ENCODE results near the gene ME3. TPM values are rescaled to one million over a fixed set of nuclear protein-coding genes. Genes with fewer than 3 reads are reported as not detected.

Gene ME3
- total RNA-seq, 1 donor from 2014 or later, result 49.6 TPM

DNA sequence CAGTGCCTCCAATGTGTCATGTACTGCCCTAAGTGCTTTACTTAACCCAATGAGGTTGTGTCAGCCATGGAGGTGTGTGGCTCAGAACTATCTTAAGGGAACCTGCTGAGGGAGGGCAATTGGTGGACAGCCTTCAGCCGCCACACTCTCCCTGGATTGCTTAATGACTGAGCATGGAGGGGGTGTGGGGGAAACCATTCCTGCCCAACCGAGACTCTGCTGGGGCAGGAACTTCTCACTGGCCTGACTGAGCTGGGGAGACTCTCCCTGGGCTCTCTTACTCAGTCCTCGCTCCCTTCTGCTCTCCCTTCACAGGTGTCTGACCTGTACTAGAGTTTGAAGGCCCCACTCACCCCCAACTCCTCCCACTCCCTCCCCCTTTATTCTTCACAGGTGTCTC is 183.0 kb downstream of the ME3 start:
- H3K4me1 ChIP-seq, result peaks cover 6% of the 10 kb centered on the region
- no peak overlapping the region for H3K4me3 Mint-ChIP-seq
- H3K27ac Mint-ChIP-seq, result no peak overlapping the region
- no peaks in the 10 kb centered on the region for H3F3A ChIP-seq (ENCODE audit: low read depth)
- no peaks in the 10 kb centered on the region for H3K9me3 Mint-ChIP-seq
- H3K9ac ChIP-seq, result no peak overlapping the region
- no peaks in the 10 kb centered on the region for H3K36me3 ChIP-seq
- DNase-seq (ENCODE audit: low spot score), result no peak
- H3K4me3 ChIP-seq, result no peak overlapping the region
- H3K27me3 Mint-ChIP-seq (ENCODE audit: insufficient read depth, low read depth), result no peaks in the 10 kb centered on the region
- H2AFZ ChIP-seq (replicated peaks), result no peak overlapping the region
- H3K4me1 Mint-ChIP-seq, result peaks cover 4% of the 10 kb centered on the region
- no peaks in the 10 kb centered on the region for H4K20me1 ChIP-seq (ENCODE audit: low read depth)
- H3K79me2 ChIP-seq (ENCODE audit: low read depth), result no peaks in the 10 kb centered on the region
- no peaks in the 10 kb centered on the region for H3K36me3 Mint-ChIP-seq
- H3K27ac ChIP-seq, result no peak overlapping the region
- no peak overlapping the region for H3K4me2 ChIP-seq
- no peak for TF ChIP-seq EZH2 (IDR thresholded peaks at IDR 0.05)
- TF ChIP-seq EZH2phosphoT487 (IDR thresholded peaks at IDR 0.05), result no peak
- TF ChIP-seq, protein P1, sequence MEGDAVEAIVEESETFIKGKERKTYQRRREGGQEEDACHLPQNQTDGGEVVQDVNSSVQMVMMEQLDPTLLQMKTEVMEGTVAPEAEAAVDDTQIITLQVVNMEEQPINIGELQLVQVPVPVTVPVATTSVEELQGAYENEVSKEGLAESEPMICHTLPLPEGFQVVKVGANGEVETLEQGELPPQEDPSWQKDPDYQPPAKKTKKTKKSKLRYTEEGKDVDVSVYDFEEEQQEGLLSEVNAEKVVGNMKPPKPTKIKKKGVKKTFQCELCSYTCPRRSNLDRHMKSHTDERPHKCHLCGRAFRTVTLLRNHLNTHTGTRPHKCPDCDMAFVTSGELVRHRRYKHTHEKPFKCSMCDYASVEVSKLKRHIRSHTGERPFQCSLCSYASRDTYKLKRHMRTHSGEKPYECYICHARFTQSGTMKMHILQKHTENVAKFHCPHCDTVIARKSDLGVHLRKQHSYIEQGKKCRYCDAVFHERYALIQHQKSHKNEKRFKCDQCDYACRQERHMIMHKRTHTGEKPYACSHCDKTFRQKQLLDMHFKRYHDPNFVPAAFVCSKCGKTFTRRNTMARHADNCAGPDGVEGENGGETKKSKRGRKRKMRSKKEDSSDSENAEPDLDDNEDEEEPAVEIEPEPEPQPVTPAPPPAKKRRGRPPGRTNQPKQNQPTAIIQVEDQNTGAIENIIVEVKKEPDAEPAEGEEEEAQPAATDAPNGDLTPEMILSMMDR (IDR thresholded peaks at IDR 0.05), result no peak
- no peaks in the 10 kb centered on the region for H3K27me3 ChIP-seq
- no peaks in the 10 kb centered on the region for H3K9me3 ChIP-seq (ENCODE audit: low read depth)

DNA sequence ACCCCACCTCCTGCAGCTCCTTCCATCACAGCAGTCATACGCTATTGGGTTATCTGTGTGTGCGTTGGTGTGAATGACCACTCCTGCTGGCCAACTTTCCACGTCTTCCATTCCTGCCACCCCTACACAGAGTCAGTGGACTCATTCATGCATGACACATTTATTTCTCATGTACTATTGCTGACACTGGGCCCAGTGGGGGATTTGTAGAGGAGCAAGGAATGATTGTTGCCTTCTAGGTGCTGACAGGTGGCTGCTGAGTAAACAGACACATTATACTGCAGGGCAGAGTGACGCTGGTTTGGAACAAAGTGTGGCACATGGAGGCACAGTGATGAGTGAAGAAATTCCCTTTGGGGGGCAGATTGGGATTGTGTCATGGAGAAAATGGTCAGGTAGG is 183.9 kb downstream of the ME3 start:
- H3K27me3 Mint-ChIP-seq (ENCODE audit: insufficient read depth, low read depth), result no peaks in the 10 kb centered on the region
- TF ChIP-seq EZH2 (IDR thresholded peaks at IDR 0.05) (no peak), EZH2phosphoT487 (IDR thresholded peaks at IDR 0.05) (no peak)
- TF ChIP-seq, protein P1 (IDR thresholded peaks at IDR 0.05), result no peak
- H3K4me2 ChIP-seq, result no peak overlapping the region
- H3K4me3 ChIP-seq, result no peak overlapping the region
- H3K4me1 Mint-ChIP-seq, result peaks cover 4% of the 10 kb centered on the region
- H4K20me1 ChIP-seq (ENCODE audit: low read depth), result no peaks in the 10 kb centered on the region
- no peaks in the 10 kb centered on the region for H3F3A ChIP-seq (ENCODE audit: low read depth)
- H2AFZ ChIP-seq (replicated peaks), result no peak overlapping the region
- no peak overlapping the region for H3K27ac Mint-ChIP-seq
- H3K27ac ChIP-seq, result no peak overlapping the region
- no peaks in the 10 kb centered on the region for H3K79me2 ChIP-seq (ENCODE audit: low read depth)
- no peaks in the 10 kb centered on the region for H3K9me3 Mint-ChIP-seq
- H3K9ac ChIP-seq, result no peak overlapping the region
- no peak overlapping the region for H3K4me3 Mint-ChIP-seq
- H3K9me3 ChIP-seq (ENCODE audit: low read depth), result no peaks in the 10 kb centered on the region
- no peaks in the 10 kb centered on the region for H3K27me3 ChIP-seq
- no peaks in the 10 kb centered on the region for H3K36me3 ChIP-seq
- H3K36me3 Mint-ChIP-seq, result no peaks in the 10 kb centered on the region
- DNase-seq (ENCODE audit: low spot score), result no peak
- peaks cover 6% of the 10 kb centered on the region for H3K4me1 ChIP-seq

DNA sequence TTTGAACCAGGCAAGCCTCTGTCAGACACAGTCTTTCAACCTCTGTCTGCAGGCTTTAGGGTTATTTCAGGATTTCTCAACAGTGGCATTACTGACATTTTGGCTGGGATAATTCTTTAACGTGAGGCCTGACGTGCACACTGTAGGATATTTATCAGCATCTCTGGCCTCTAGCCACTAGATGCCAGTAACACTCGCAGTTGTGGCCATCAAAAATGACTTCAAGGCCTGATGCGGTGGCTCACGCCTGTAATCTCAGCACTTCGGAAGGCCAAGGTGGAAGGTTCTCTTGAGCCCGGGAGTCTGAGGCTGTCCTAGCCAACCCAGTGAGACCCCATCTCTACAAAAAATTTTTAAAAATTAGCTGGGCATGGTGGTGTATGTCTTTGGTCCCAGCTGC is 184.7 kb downstream of the ME3 start:
- Histone ChIP-seq H3K4me1 (peaks cover 6% of the 10 kb centered on the region), H3K36me3 (no peaks in the 10 kb centered on the region), H3F3A (ENCODE audit: low read depth) (no peaks in the 10 kb centered on the region), H3K4me3 (no peak overlapping the region), H2AFZ (replicated peaks) (no peak overlapping the region), H3K9ac (no peak overlapping the region), H3K27ac (no peak overlapping the region), H4K20me1 (ENCODE audit: low read depth) (no peaks in the 10 kb centered on the region), H3K4me2 (no peak overlapping the region), H3K9me3 (ENCODE audit: low read depth) (no peaks in the 10 kb centered on the region), H3K79me2 (ENCODE audit: low read depth) (no peaks in the 10 kb centered on the region), H3K27me3 (no peaks in the 10 kb centered on the region)
- DNase-seq (ENCODE audit: low spot score), result no peak
- Mint-ChIP-seq H3K4me1 (peaks cover 3% of the 10 kb centered on the region), H3K36me3 (no peaks in the 10 kb centered on the region), H3K27me3 (ENCODE audit: insufficient read depth, low read depth) (no peaks in the 10 kb centered on the region), H3K27ac (no peak overlapping the region), H3K9me3 (no peaks in the 10 kb centered on the region), H3K4me3 (no peak overlapping the region)
- TF ChIP-seq, protein P1 (IDR thresholded peaks at IDR 0.05), result no peak
- TF ChIP-seq EZH2phosphoT487 (IDR thresholded peaks at IDR 0.05) (no peak), EZH2 (IDR thresholded peaks at IDR 0.05) (no peak)

Measured in neural progenitor cell (in vitro differentiated cells).